Measurements from ENCODE around the gene RPS10.
"Not testable (repeated sequence)": the region's sequence is repeated elsewhere in the genome, so short reads cannot be mapped to it uniquely, and the experiment has no call there.

The RPS10 gene

GRCh38 chr6:34392497-34393190, 33.2 kb downstream of the RPS10 start, which contains the start of gene NUDT3:
NUDT3 (minus strand) TSS chr6:34392669; CDS start chr6:34392362, 307 bp downstream.
- peak; percentile 93 for DNase-seq (ENCODE audit: low read depth)

DNA sequence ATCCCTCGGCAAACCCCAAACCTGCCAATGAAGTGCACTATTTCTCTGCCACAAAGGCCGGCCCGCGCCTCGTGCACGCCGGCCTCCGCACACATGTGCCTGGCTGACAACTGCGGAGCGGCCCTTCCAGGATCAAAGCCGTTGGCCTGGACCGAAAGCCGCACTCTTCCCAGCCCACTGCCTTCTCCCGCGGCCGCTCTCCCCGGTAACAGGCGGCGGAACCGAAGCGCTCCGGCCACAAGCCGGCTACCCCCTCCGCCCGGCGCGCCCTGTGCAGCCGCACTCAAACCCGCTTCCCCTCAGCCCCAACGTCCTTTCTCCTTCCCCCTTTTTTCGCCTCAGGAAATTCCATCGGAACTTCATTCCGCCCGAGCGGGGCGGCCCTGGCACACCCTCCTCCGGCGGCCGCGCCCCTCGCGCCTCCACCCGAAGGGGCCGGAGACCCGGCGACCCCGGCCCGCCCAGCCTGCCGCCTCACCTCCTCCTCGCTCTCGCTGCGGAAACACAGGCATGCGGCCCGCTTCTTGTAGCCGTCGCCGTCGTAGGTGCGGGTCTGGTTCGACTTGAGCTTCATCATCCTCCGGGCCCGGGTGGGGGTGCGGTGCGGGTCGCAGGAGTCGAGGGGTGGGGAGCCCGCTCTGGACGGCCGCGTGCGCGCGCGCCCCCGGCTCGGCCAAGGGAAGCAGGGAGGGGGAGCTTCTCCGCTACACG, 33.9 kb downstream of the RPS10 start:
- peak; percentile 66 for DNase-seq (ENCODE audit: low read depth)

DNA sequence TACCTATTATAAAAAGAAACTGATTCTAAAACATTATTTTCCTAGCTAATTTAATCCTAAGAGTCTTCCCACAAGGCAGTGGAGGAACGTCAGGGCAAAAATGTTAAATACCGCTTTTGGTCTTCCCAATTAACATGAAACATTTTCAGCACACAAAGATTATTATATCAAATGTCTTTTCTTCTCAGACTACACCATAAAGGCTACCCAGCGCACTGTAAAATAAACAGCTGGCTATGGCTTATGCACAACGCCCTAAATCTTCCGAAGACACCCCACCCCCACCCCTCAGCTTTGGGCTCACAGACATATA, 34.4 kb downstream of the RPS10 start:
- no peak for DNase-seq (ENCODE audit: low read depth)

DNA sequence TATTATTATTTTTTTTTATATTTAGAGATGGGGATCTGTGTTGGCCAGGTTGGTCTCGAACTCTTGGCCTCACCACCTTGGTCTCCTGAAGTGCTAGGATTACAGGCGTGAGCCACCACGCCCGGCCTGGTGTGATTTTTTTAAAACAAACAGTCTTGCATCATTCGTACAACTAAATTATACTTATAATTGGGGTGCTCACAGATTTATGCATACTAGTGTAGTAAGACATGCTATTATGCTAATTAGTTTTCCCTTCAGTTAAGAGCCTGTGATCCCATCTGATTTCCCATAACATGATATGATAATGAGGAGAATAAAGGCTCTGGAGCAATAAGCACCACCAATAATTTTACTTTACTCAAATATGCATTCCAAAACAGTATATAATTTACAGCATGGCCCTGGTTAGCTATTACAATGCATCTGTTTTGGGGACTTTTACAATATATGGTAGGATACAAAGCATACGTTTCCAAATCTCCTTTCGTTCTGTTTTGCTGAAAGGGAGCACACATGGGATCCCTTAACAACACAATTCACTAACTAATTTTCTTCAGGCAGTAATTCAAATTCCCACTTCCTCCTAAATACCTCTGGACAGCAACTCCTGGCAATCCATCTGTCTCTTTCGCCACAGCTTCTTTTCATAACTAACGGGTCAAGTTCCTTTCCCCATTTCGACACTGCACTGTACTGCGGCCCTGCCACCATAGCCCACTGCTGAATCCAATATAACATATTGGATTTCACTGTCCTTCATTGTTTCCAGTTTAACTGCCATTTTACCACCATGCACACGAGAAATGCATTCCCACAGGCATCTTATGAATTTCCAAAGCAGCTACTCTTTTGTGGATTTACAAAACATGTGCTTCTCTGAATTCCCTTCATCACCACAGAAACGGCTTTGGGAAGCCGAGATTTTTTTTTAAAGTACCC, 35.1 kb downstream of the RPS10 start:
- DNase-seq (ENCODE audit: low read depth): peak; percentile 80

GRCh38 chr6:34389034-34389433, 36.8 kb downstream of the RPS10 start:
- DNase-seq (ENCODE audit: low read depth): no peak

DNA sequence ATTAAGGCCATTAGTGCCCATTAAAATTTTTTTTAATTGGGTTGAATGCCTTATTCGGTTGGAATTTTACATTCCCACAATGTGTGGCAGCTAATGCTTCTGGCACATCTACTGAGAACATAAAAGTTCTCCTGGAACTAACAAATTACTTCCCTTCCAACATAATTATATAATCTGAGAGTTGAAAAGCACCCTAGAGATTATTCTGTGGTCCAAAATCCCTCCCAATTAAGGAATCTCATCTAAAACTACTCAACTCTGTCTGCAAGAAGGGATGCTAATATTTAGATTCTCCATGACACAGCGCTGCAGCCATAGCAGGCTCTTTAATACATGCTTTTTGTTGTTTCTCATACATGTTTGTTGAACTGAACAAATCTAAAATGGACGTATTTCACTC, 37.4 kb downstream of the RPS10 start:
- DNase-seq (ENCODE audit: low read depth): no peak

GRCh38 chr6:34386316-34387137, 39.3 kb downstream of the RPS10 start:
- peak; percentile 95 for DNase-seq (ENCODE audit: low read depth)

DNA sequence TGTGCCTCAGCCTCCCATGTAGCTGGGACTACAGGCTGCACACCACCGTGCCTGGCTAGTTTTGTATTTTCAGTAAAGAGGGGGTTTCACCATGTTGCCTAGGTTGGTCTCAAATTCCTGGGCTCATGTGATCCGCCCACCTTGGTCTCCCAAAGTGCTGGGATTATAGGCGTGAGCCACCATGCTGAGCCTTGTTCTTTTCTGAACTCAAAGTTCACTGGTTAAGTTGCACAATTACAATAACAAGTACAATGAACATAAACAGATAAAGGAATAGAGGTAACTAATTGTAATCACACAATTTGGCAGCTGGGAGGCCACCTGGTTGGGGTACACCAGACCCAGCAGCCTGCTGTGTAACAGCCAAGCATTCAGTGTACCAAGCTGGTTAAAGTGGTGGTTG, 40.1 kb downstream of the RPS10 start:
- DNase-seq (ENCODE audit: low read depth): no peak

DNA sequence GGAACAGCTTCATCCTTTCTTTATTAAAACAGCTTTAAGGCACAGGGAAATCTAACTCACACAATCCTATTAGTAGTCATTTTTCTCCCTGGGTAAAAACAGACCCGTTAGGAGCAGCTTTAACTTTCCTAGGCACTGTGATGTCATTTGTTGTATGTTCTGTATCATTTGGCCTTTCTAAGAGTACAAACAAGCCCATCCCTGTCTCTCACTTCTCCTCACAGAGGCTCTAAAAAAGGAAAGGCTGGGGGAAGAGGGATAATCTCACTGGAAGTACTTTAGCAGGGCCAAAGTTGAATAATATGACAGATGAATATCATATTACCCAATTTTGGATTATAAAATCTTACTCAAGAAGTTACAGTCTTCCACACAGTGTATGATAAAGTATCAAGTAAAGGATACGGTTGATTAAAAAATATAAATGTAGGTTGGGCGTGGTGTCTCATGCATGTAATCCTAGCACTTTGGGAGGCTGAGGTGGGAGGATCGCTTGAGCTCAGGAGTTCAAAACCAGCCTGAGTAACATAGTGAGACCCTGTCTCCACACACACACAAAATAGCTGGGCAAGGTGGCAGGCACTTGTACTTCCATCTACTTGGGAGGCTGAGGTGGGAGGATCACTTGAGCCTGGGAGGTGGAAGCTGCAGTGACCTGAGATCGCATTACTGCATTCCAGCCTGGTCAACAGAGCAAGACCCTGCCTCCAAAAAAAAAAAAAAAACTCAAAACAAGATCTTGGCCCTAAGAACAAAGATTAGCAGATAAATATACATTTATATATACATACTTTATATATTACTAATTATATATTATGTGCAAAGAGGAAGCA, 41.3 kb downstream of the RPS10 start:
- DNase-seq (ENCODE audit: low read depth): no peak

DNA sequence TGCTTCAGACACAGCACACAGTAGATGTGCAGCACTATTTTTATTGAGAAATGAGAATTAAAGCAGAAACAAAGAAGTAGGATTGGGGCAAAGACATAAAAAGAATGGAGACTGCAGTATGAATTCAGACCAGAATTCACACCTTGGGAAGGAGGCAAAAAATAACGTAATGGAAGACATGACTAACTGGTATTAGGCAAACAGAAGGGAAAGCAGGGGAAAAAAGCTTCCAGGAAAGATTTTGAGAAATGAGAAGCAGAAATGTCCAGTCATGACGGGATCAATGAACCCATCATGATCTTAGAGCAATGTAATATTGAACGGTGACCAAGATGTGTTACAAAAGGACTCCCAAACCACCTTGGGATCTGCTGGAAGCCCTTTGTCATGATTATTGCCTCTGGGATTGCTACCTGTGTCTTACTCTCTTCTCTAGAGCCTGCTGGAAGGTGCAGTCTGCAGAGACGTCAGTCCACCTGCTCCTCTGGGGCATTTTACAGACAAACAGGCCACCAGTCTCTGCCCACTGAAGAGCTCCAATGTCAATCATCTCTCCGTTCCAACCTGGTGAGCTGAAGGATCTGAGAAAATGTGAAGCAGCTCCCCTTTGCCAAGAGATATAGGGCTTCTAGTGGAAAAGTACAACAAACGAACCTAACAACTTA, 42.1 kb downstream of the RPS10 start:
- DNase-seq (ENCODE audit: low read depth): peak; percentile 45

DNA sequence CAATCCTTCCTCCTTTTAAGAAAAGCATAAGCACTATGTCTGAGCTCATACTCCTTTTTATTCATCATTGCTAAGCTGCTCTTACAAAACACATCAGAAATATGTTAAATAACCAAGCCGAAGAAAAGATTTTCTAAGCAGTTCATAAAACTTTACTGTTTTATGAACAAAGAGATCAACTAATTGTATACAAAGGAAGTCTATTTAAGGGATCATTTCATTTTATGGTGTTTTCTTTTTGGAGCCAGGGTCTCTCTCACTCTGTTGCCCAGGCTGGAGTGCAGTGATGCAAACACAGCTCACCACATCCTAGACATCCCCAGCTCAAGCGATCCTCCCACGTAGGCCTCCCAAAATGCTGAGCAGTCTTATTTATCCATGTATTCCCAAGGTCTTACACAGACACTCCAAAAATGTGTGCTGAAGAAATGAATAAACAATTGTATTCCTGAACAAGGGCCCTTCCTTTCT, 42.7 kb downstream of the RPS10 start:
- peak; percentile 71 for DNase-seq (ENCODE audit: low read depth)

- peak; percentile 73 for DNase-seq (ENCODE audit: low read depth)
Measured at GRCh38 chr6:34381081-34381480, 44.8 kb downstream of the RPS10 start.

- no peak for DNase-seq (ENCODE audit: low read depth)
Measured at GRCh38 chr6:34378470-34378869, 47.4 kb downstream of the RPS10 start.

DNA sequence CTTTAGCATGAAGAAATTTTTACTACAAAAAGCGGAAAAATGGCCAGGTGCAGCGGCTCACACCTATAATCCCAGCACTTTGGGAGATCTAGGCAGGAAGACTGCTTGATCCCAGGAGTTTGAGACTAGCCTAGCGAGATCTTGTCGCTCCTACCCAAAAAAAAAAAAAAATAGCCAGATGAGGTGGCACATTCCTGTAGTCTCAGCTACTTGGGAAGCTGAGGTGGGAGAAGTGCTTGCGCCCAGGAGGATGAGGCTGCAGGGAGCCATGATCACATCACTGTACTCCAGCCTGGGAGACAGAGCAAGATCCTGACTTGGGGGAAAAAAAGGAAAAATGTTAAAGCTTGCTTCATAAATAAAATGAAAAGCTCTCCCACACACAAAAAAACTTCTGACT, 47.9 kb downstream of the RPS10 start:
- DNase-seq (ENCODE audit: low read depth): no peak

GRCh38 chr6:34377571-34377970, 48.3 kb downstream of the RPS10 start:
- DNase-seq (ENCODE audit: low read depth): not testable (repeated sequence)

- DNase-seq (ENCODE audit: low read depth): no peak
Measured at GRCh38 chr6:34375833-34376232, 50.0 kb downstream of the RPS10 start.

GRCh38 chr6:34374508-34374907, 51.4 kb downstream of the RPS10 start:
- DNase-seq (ENCODE audit: low read depth): no peak

DNA sequence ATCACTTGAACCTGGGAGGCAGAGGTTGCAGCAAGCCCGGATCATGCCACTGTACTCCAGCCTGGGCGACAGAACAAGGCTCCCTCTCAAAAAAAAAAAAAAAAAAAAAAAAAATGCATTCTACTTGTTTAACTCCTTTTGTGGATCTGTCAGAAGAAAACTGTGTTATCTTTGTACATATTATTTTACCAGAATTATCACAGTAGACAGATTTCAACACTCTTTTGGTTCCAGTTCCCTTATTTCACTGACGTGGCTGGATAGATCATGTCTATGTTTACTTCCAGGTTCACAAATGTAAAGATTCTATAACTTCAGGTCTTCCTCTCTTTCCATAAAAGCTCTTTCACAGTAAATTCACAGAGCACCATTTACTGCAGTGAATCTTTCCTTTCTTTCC, 51.8 kb downstream of the RPS10 start:
- DNase-seq (ENCODE audit: low read depth): no peak

DNA sequence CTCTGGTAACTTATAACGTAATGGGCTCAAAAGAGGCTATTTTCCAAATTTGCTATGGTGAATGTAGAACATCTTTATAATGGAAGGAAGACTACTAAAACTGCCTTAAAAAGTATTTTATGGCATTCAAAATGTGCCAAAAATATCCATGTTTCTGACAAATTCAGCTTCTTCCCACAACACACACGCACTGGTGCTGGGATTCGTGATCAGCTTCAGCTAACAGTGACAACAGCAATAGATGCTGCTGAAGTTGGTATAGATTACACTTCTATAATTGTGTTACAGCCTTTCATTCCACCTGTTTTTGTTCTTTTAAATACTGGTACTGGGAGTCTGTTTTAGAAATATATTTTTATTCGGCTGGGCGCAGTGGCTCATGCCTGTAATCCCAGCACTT, 52.4 kb downstream of the RPS10 start:
- no peak for DNase-seq (ENCODE audit: low read depth)

GRCh38 chr6:34371865-34372264, 54.0 kb downstream of the RPS10 start:
- DNase-seq (ENCODE audit: low read depth): not testable (repeated sequence)

All from iris pigment epithelial cell (primary cell).